Measurements from ENCODE around the gene NLRX1. TPM values are rescaled to one million over a fixed set of nuclear protein-coding genes. Genes with fewer than 3 reads are reported as not detected.
A peak's percentile ranks its signal among the peaks of the same experiment; 100 is the strongest.
"Not testable (repeated sequence)": the region's sequence is repeated elsewhere in the genome, so short reads cannot be mapped to it uniquely, and the experiment has no call there.

Gene NLRX1
- total RNA-seq, 1 donor from 2014 or later, result 34.2 TPM

GRCh38 chr11:119154178-119154577, 14.3 kb upstream of the NLRX1 start:
- DNase-seq (ENCODE audit: low read depth), result no peak

GRCh38 chr11:119155733-119156492, 12.6 kb upstream of the NLRX1 start:
- DNase-seq (ENCODE audit: low read depth), result no peak

- no peak for DNase-seq (ENCODE audit: low read depth)
These were observed 12.0 kb upstream of the NLRX1 start for GRCh38 chr11:119156496-119156895.

- no peak for DNase-seq (ENCODE audit: low read depth)
These were observed 11.5 kb upstream of the NLRX1 start for GRCh38 chr11:119157063-119157462.

GRCh38 chr11:119158467-119158866, 10.1 kb upstream of the NLRX1 start:
- no peak for DNase-seq (ENCODE audit: low read depth)

- DNase-seq (ENCODE audit: low read depth), result no peak
These were observed 8.4 kb upstream of the NLRX1 start for GRCh38 chr11:119160151-119160550.

- DNase-seq (ENCODE audit: low read depth), result no peak
These were observed 6.7 kb upstream of the NLRX1 start for GRCh38 chr11:119161871-119162270.

- DNase-seq (ENCODE audit: low read depth), result peak; percentile 89
These were observed 2.0 kb upstream of the NLRX1 start for GRCh38 chr11:119166368-119167076.

GRCh38 chr11:119167077-119167458, 1.5 kb upstream of the NLRX1 start:
- DNase-seq (ENCODE audit: low read depth), result not testable (repeated sequence)

- no peak for DNase-seq (ENCODE audit: low read depth)
These were observed 592 bp upstream of the NLRX1 start for GRCh38 chr11:119167933-119168332.

- peak; percentile 61 for DNase-seq (ENCODE audit: low read depth)
These were observed 776 bp downstream of the NLRX1 start for GRCh38 chr11:119169282-119169719.

- DNase-seq (ENCODE audit: low read depth), result no peak
These were observed 4.0 kb downstream of the NLRX1 start for GRCh38 chr11:119172513-119172912.

GRCh38 chr11:119173453-119173852, 4.9 kb downstream of the NLRX1 start:
- DNase-seq (ENCODE audit: low read depth), result no peak

GRCh38 chr11:119175493-119176077, 7.1 kb downstream of the NLRX1 start:
- DNase-seq (ENCODE audit: low read depth), result peak; percentile 51

GRCh38 chr11:119178166-119178680, 9.7 kb downstream of the NLRX1 start:
- no peak for DNase-seq (ENCODE audit: low read depth)

- DNase-seq (ENCODE audit: low read depth), result no peak
These were observed 10.8 kb downstream of the NLRX1 start for GRCh38 chr11:119179342-119179741.

- DNase-seq (ENCODE audit: low read depth), result no peak
These were observed 11.5 kb downstream of the NLRX1 start for GRCh38 chr11:119179983-119180382.

- DNase-seq (ENCODE audit: low read depth), result no peak
These were observed 12.5 kb downstream of the NLRX1 start for GRCh38 chr11:119180729-119181676.

- DNase-seq (ENCODE audit: low read depth), result no peak
These were observed 13.3 kb downstream of the NLRX1 start for GRCh38 chr11:119181677-119182412.

GRCh38 chr11:119184399-119184798, 15.9 kb downstream of the NLRX1 start:
- DNase-seq (ENCODE audit: low read depth), result not testable (repeated sequence)
